ENCODE results near the gene GLIS1.

DNA sequence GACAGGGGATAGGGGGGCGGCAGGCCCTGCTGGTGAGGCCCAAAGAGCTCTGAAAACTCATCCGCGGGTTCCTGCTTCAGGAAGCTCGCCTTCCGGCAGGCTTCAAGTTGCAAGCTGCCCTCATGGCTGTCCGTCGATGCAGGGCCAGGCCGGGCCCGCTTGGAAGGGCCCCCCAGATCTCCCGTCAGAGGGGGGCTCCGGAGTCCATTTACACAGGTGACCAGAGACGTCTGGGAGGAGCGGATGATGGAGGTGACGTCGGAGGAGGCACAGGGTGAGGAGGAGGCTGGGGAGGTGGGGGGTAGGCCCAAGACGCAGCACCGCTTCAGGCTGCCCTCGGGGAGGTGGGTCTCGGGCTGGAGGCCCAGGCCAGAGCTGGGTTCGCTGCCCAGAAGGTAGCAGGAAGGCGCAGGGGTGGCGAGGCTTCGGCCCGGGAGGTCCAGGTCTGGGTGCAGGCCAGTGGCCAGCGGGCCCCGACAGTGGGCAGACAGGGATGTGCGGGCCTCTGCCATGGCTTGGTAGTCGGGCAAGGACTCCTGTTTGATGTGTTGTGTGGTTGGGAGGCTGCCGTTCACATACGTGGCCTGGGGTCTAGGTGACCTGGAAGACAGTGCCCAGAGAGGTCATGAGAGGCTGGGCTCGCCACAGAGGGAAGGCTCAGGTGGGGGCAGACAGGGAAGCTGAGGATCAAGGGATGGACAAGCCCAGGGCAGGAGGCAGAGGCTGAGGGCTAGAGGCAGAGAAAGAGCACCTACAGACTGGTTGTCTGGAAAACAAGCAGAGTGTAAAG is 144.4 kb downstream of the GLIS1 start:
- TF ChIP-seq GATA2 (IDR thresholded peaks at IDR 0.05; ENCODE audit: low read depth, low read length) (no peak), GATA3 (IDR thresholded peaks at IDR 0.05; ENCODE audit: low read depth, low read length) (no peak)

All from SH-SY5Y (cell line).